PFSK-1 (cell line): ENCODE results near the gene COA1.

Source experiments
- POLR2AphosphoS5 ChIP-seq: IDR thresholded peaks from 2 replicates; pipeline ENCODE4 v1.6.1; 2012; ENCODE audit warnings: low read depth, mild to moderate bottlenecking, control low read depth, low read length, moderate library complexity
- SIN3A ChIP-seq: IDR thresholded peaks from 2 replicates; pipeline ENCODE4 v1.6.1; 2012; ENCODE audit warnings: mild to moderate bottlenecking, low read length, moderate library complexity, borderline replicate concordance; ENCODE audit not compliant: insufficient read depth
- TAF1 ChIP-seq: IDR thresholded peaks from 2 replicates; pipeline ENCODE4 v1.6.1; 2012; ENCODE audit warnings: low read length, control low read depth, borderline replicate concordance; ENCODE audit not compliant: insufficient read depth
- TF ChIP-seq, protein P1 (sequence below), 2 experiments: IDR thresholded peaks; 2 replicates each; pipeline versions ENCODE4 v1.6.1 to v1.8.0; 2011 to 2012; ENCODE audit warnings: low read depth in 2 of 2, low read length in 2 of 2, control low read depth in 1 of 2, inconsistent platforms in 1 of 2, mild to moderate bottlenecking in 1 of 2, moderate library complexity in 1 of 2; ENCODE audit not compliant: insufficient read depth in 1 of 2

DNA sequence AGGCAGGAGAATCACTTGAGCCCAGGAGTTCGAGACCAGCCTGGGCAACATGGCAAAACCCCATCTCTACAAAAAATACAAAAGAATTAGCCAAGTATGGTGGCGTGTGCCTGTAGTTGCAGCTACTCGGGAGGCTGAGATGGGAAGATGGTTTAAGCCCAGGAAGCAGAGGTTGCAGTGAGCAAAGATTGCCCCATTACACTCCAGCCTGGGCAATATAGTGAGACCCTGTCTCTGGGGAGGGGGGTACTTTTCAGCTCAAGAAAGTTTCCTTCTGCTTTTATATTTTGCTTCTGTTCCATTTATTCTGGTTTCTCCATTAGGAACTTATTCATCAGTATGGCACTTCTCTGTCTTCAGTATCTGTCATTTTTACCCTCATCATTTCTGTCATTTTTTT, 48.6 kb downstream of the COA1 start:
- TF ChIP-seq SIN3A (no peak), POLR2AphosphoS5 (no peak), TAF1 (no peak)
- TF ChIP-seq, protein P1, sequence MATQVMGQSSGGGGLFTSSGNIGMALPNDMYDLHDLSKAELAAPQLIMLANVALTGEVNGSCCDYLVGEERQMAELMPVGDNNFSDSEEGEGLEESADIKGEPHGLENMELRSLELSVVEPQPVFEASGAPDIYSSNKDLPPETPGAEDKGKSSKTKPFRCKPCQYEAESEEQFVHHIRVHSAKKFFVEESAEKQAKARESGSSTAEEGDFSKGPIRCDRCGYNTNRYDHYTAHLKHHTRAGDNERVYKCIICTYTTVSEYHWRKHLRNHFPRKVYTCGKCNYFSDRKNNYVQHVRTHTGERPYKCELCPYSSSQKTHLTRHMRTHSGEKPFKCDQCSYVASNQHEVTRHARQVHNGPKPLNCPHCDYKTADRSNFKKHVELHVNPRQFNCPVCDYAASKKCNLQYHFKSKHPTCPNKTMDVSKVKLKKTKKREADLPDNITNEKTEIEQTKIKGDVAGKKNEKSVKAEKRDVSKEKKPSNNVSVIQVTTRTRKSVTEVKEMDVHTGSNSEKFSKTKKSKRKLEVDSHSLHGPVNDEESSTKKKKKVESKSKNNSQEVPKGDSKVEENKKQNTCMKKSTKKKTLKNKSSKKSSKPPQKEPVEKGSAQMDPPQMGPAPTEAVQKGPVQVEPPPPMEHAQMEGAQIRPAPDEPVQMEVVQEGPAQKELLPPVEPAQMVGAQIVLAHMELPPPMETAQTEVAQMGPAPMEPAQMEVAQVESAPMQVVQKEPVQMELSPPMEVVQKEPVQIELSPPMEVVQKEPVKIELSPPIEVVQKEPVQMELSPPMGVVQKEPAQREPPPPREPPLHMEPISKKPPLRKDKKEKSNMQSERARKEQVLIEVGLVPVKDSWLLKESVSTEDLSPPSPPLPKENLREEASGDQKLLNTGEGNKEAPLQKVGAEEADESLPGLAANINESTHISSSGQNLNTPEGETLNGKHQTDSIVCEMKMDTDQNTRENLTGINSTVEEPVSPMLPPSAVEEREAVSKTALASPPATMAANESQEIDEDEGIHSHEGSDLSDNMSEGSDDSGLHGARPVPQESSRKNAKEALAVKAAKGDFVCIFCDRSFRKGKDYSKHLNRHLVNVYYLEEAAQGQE (IDR thresholded peaks at IDR 0.05; ENCODE audit: insufficient read depth in 1 of 2, low read depth in 2 of 2, low read length in 2 of 2), result no peak
